PC-9 (cell line): ENCODE results near the gene MAOB. TPM values are rescaled to one million over a fixed set of nuclear protein-coding genes. Genes with fewer than 3 reads are reported as not detected.

Experiments
- BruUV-seq: library from RNA; stranded (reverse); fragments of 400-500 nt; replicated peaks from 2 replicates; lab custom pipeline; 2021; lab: Mats Ljungman, UMichigan
- CTCF ChIA-PET: fragments of 300-600 bp; sonication (Branson Sonifier 250); formaldehyde crosslinking; loops from one replicate; lab custom pipeline; 2022; ENCODE audit warnings: antibody characterized with exemption; lab: Charles Lee
- POLR2A ChIA-PET: fragments of 300-600 bp; sonication (Branson Sonifier 250); formaldehyde crosslinking; loops from one replicate; lab custom pipeline; 2022; ENCODE audit warnings: antibody characterized with exemption; ENCODE audit not compliant: unreplicated experiment; lab: Charles Lee
- DNase-seq, 2 experiments: peaks; one replicate each; pipeline versions ENCODE4 v3.0.0 to v3.0.0-alpha.2; 2015 to 2022; ENCODE audit warnings: mixed read lengths in 1 of 2
- H2AFZ ChIP-seq: fragments of 200-600 bp; sonication (generic); 2 replicates; pipeline ENCODE4 v1.8.1; 2017; ENCODE audit warnings: antibody characterized with exemption
- H3F3A ChIP-seq: fragments of 200-600 bp; sonication (generic); 2 replicates; pipeline ENCODE4 v1.8.1; 2017; ENCODE audit warnings: antibody characterized with exemption, mild to moderate bottlenecking, low read depth; ENCODE audit not compliant: insufficient read depth
- H3K27ac ChIP-seq: fragments of 200-600 bp; sonication (generic); 2 replicates; pipeline ENCODE4 v1.6.1; 2016; ENCODE audit warnings: mixed run types
- H3K27me3 ChIP-seq: fragments of 200-600 bp; sonication (generic); 2 replicates; pipeline ENCODE4 v1.6.1; 2016; ENCODE audit warnings: low read depth, mixed run types; ENCODE audit not compliant: insufficient read depth
- H3K36me3 ChIP-seq: fragments of 200-600 bp; sonication (generic); 2 replicates; pipeline ENCODE4 v1.6.1; 2016; ENCODE audit warnings: low read depth, mixed run types
- H3K4me1 ChIP-seq: fragments of 200-600 bp; sonication (generic); replicated peaks from 2 replicates; pipeline ENCODE4 v1.6.1; 2016; ENCODE audit warnings: mixed run types; ENCODE audit not compliant: insufficient read depth
- H3K4me2 ChIP-seq: fragments of 200-600 bp; sonication (generic); 2 replicates; pipeline ENCODE4 v1.6.1; 2017; ENCODE audit warnings: mixed run types
- H3K4me3 ChIP-seq: fragments of 200-600 bp; sonication (generic); 2 replicates; pipeline ENCODE4 v1.6.1; 2016; ENCODE audit warnings: mixed run types
- H3K79me2 ChIP-seq: fragments of 200-600 bp; sonication (generic); 2 replicates; pipeline ENCODE4 v1.6.1; 2017; ENCODE audit warnings: low read depth, mixed run types
- H3K9me2 ChIP-seq: fragments of 200-600 bp; sonication (generic); 2 replicates; pipeline ENCODE4 v1.8.1; 2017; ENCODE audit warnings: mild to moderate bottlenecking; ENCODE audit not compliant: insufficient read depth
- H3K9me3 ChIP-seq: fragments of 200-600 bp; sonication (generic); 2 replicates; pipeline ENCODE4 v1.8.1; 2016; ENCODE audit warnings: low read depth; ENCODE audit not compliant: insufficient read depth
- H4K20me1 ChIP-seq: fragments of 200-600 bp; sonication (generic); 2 replicates; pipeline ENCODE4 v1.8.1; 2017; ENCODE audit not compliant: insufficient read depth
- CTCF ChIP-seq: fragments of 200-600 bp; sonication (generic); conservative IDR thresholded peaks from 2 replicates; pipeline ENCODE4 v1.6.1; 2017; ENCODE audit warnings: mixed run types, antibody characterized with exemption, mild to moderate bottlenecking, moderate library complexity
- EZH2 ChIP-seq: fragments of 200-600 bp; sonication (generic); IDR thresholded peaks from 2 replicates; pipeline ENCODE4 v1.8.0; 2017; ENCODE audit warnings: antibody characterized with exemption, low read depth
- intact Hi-C: fragments of 100-400 bp; cut with micrococcal nuclease; formaldehyde crosslinking; loops from one replicate; pipeline ENCODE4 v1.10.0; 2022; ENCODE audit not compliant: unreplicated experiment
- total RNA-seq: library from RNA; stranded (reverse); gene quantifications from 2 replicates; pipeline ENCODE4 v1.2.3, GENCODE V29; 2021

MAOB gene
- total RNA-seq, 1 experiment from 2014 or later = 0.74 TPM

- Histone ChIP-seq H3K9me3 (no peaks in the 10 kb centered on the region), H3K36me3 (no peaks in the 10 kb centered on the region), H3K27me3 (no peaks in the 10 kb centered on the region), H4K20me1 (no peaks in the 10 kb centered on the region), H3K9me2 (no peaks in the 10 kb centered on the region), H3K27ac (no peak overlapping the region), H3K4me1 (no peaks in the 10 kb centered on the region), H3F3A (no peaks in the 10 kb centered on the region), H3K4me3 (no peak overlapping the region), H3K79me2 (no peaks in the 10 kb centered on the region), H2AFZ (no peak overlapping the region), H3K4me2 (no peak overlapping the region)
- BruUV-seq = no TSS peak
- ChIA-PET CTCF (no interaction called here), POLR2A (no interaction called here)
- intact Hi-C loops = no loop called here
- TF ChIP-seq CTCF (no peak), EZH2 (no peak)
- DNase-seq = no peak
Measured at GRCh38 chrX:43720961-43721360, 161.3 kb downstream of the MAOB start.

GRCh38 chrX:43720082-43720481 lies 162.2 kb downstream of the MAOB start:
- ChIA-PET POLR2A (no interaction called here), CTCF (no interaction called here)
- no peak overlapping the region for H3K4me3 ChIP-seq
- no peak overlapping the region for H3K27ac ChIP-seq
- H2AFZ ChIP-seq = no peak overlapping the region
- H3K9me3 ChIP-seq = no peaks in the 10 kb centered on the region
- no peak for DNase-seq
- no peaks in the 10 kb centered on the region for H3K36me3 ChIP-seq
- H3K4me2 ChIP-seq = no peak overlapping the region
- no peaks in the 10 kb centered on the region for H3K27me3 ChIP-seq
- H3K4me1 ChIP-seq = no peaks in the 10 kb centered on the region
- no peaks in the 10 kb centered on the region for H3F3A ChIP-seq
- BruUV-seq = no TSS peak
- intact Hi-C loops = no loop called here
- no peaks in the 10 kb centered on the region for H4K20me1 ChIP-seq
- no peaks in the 10 kb centered on the region for H3K9me2 ChIP-seq
- no peaks in the 10 kb centered on the region for H3K79me2 ChIP-seq
- TF ChIP-seq CTCF (no peak), EZH2 (no peak)

GRCh38 chrX:43718956-43719355 lies 163.3 kb downstream of the MAOB start:
- no TSS peak for BruUV-seq
- Histone ChIP-seq H4K20me1 (no peaks in the 10 kb centered on the region), H2AFZ (no peak overlapping the region), H3K4me3 (no peak overlapping the region), H3K9me2 (no peaks in the 10 kb centered on the region), H3K27me3 (no peaks in the 10 kb centered on the region), H3K4me1 (no peaks in the 10 kb centered on the region), H3F3A (no peaks in the 10 kb centered on the region), H3K79me2 (no peaks in the 10 kb centered on the region), H3K27ac (no peak overlapping the region), H3K36me3 (no peaks in the 10 kb centered on the region), H3K4me2 (no peak overlapping the region), H3K9me3 (no peaks in the 10 kb centered on the region)
- intact Hi-C loops = no loop called here
- ChIA-PET CTCF (no interaction called here), POLR2A (no interaction called here)
- peak in 1 of 2 experiments; percentile 39 for DNase-seq
- TF ChIP-seq CTCF (no peak), EZH2 (no peak)
